ENCODE data around the gene CD36.

DNA sequence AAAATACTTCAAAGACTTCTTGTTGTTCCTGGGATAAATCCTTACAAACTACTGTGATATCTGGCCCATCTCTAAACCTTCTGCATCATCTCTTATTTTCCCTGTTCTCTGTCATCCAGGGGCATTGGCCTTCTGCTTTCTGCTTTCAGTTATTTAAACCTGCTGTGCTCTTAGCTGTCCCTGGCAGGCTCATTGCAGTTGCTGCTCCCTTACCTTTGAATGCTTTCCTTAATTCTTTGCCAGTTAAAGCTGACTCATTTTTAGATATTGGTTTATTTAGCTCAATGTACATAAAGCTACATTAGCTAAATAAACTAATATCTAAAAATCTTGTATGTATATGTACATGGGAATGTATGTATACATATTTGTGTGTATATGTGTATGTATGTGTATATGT lies 40.6 kb upstream of the CD36 start:
- TF ChIP-seq, protein P1, sequence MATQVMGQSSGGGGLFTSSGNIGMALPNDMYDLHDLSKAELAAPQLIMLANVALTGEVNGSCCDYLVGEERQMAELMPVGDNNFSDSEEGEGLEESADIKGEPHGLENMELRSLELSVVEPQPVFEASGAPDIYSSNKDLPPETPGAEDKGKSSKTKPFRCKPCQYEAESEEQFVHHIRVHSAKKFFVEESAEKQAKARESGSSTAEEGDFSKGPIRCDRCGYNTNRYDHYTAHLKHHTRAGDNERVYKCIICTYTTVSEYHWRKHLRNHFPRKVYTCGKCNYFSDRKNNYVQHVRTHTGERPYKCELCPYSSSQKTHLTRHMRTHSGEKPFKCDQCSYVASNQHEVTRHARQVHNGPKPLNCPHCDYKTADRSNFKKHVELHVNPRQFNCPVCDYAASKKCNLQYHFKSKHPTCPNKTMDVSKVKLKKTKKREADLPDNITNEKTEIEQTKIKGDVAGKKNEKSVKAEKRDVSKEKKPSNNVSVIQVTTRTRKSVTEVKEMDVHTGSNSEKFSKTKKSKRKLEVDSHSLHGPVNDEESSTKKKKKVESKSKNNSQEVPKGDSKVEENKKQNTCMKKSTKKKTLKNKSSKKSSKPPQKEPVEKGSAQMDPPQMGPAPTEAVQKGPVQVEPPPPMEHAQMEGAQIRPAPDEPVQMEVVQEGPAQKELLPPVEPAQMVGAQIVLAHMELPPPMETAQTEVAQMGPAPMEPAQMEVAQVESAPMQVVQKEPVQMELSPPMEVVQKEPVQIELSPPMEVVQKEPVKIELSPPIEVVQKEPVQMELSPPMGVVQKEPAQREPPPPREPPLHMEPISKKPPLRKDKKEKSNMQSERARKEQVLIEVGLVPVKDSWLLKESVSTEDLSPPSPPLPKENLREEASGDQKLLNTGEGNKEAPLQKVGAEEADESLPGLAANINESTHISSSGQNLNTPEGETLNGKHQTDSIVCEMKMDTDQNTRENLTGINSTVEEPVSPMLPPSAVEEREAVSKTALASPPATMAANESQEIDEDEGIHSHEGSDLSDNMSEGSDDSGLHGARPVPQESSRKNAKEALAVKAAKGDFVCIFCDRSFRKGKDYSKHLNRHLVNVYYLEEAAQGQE (IDR thresholded peaks at IDR 0.05; ENCODE audit: insufficient read depth in 1 of 2, low read depth in 2 of 2, low read length in 2 of 2): no peak
- no peak for TF ChIP-seq POLR2AphosphoS5 (IDR thresholded peaks at IDR 0.05; ENCODE audit: low read depth, low read length)
- TF ChIP-seq TAF1 (IDR thresholded peaks at IDR 0.05; ENCODE audit: borderline replicate concordance, insufficient read depth, low read length): no peak
- TF ChIP-seq SIN3A (IDR thresholded peaks at IDR 0.05; ENCODE audit: borderline replicate concordance, insufficient read depth, low read length): no peak

Data from PFSK-1 (cell line).